GM21381 (cell line): Measurements from ENCODE around the gene PROC.
A peak's percentile ranks its signal among the peaks of the same experiment; 100 is the strongest.

Source experiments
- ATAC-seq: cut with Tn5 transposase; IDR thresholded peaks from one replicate; pipeline ENCODE4 v1.9.1; 2021; ENCODE audit warnings: mild to moderate bottlenecking, moderate library complexity; ENCODE audit not compliant: unreplicated experiment

PROC gene

DNA sequence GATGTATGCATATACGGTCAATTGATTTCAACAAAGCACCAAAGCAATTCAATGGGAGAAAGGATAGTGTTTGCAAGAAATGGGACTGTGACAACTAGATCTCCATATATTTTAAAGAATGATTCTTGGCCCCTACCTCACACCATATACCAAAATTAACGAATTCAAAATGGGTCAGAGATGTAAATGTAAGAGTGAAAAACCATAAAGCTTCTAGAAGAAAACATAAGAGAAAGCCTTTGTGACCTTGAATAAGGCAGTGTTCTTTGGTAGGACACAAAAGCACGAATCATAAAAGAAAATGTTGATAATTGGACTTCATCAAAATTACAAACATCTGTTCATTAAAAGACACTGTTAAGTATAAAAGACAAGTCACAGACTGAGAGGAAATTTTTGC is 5.0 kb upstream of the PROC start:
- no peak for ATAC-seq

GRCh38 chr2:127413782-127414637 is 4.2 kb upstream of the PROC start:
- no peak for ATAC-seq

DNA sequence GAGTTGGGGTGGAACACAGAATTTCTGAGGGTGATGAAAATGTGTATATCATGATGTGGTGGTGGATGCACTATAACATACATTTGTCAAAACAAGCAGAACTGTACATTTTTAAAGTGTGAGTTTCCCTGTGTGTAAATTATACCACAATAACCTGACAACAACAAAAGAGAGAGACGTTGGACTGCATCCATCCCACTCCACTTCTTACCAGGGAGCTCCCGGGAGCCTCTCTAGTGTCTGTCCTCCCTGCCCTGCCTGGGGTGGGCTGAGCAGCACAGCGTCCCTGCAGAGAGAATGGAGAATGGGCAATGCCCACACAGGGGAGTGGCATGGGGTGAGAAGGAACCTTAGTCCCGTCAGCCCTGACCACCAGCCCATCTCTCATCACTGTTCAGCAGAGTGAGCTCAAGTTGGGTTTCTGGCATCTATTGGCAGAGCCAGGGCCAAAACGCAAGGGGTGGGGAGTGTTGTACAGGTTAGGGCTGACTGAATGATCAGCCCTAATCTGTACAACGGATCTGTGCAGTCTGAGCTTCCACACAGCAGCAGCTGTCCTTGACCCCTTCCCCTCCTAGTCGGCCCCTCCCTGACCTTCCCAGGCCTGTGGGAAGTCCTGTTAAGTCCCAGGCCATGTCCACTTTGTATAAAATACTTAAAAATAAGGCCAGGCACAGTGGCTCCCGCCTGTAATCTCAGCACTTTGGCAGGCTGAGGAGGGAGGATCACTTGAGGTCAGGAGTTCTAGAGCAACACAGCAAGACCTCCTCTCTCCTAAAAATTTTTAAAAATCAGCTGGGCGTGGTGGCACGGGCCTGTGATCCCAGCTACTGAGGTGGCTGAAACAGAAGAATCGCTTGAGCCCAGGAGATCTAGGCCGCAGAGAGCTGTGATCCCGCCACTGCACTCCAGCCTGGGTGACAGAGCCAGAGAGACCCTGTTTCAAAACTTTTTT is 3.3 kb upstream of the PROC start:
- no peak for ATAC-seq

GRCh38 chr2:127415593-127416505 is 2.4 kb upstream of the PROC start:
- ATAC-seq, result peak; percentile 79

- ATAC-seq, result no peak
These were observed 1.7 kb upstream of the PROC start for GRCh38 chr2:127416506-127417001.

GRCh38 chr2:127417406-127417805 is 821 bp upstream of the PROC start:
- ATAC-seq, result no peak

- ATAC-seq, result no peak
These were observed 844 bp downstream of the PROC start for GRCh38 chr2:127419112-127419430.

DNA sequence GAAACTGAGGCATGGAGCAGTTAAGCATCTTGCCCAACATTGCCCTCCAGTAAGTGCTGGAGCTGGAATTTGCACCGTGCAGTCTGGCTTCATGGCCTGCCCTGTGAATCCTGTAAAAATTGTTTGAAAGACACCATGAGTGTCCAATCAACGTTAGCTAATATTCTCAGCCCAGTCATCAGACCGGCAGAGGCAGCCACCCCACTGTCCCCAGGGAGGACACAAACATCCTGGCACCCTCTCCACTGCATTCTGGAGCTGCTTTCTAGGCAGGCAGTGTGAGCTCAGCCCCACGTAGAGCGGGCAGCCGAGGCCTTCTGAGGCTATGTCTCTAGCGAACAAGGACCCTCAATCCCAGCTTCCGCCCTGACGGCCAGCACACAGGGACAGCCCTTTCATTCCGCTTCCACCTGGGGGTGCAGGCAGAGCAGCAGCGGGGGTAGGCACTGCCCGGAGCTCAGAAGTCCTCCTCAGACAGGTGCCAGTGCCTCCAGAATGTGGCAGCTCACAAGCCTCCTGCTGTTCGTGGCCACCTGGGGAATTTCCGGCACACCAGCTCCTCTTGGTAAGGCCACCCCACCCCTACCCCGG is 1.3 kb downstream of the PROC start:
- no peak for ATAC-seq

- ATAC-seq, result no peak
These were observed 2.0 kb downstream of the PROC start for GRCh38 chr2:127420039-127420864.

GRCh38 chr2:127421116-127421800 is 3.0 kb downstream of the PROC start:
- no peak for ATAC-seq

DNA sequence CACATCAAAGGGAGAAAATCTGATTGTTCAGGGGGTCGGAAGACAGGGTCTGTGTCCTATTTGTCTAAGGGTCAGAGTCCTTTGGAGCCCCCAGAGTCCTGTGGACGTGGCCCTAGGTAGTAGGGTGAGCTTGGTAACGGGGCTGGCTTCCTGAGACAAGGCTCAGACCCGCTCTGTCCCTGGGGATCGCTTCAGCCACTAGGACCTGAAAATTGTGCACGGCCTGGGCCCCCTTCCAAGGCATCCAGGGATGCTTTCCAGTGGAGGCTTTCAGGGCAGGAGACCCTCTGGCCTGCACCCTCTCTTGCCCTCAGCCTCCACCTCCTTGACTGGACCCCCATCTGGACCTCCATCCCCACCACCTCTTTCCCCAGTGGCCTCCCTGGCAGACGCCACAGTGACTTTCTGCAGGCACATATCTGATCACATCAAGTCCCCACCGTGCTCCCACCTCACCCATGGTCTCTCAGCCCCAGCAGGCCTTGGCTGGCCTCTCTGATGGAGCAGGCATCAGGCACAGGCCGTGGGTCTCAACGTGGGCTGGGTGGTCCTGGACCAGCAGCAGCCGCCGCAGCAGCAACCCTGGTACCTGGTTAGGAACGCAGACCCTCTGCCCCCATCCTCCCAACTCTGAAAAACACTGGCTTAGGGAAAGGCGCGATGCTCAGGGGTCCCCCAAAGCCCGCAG is 3.8 kb downstream of the PROC start:
- ATAC-seq, result no peak

DNA sequence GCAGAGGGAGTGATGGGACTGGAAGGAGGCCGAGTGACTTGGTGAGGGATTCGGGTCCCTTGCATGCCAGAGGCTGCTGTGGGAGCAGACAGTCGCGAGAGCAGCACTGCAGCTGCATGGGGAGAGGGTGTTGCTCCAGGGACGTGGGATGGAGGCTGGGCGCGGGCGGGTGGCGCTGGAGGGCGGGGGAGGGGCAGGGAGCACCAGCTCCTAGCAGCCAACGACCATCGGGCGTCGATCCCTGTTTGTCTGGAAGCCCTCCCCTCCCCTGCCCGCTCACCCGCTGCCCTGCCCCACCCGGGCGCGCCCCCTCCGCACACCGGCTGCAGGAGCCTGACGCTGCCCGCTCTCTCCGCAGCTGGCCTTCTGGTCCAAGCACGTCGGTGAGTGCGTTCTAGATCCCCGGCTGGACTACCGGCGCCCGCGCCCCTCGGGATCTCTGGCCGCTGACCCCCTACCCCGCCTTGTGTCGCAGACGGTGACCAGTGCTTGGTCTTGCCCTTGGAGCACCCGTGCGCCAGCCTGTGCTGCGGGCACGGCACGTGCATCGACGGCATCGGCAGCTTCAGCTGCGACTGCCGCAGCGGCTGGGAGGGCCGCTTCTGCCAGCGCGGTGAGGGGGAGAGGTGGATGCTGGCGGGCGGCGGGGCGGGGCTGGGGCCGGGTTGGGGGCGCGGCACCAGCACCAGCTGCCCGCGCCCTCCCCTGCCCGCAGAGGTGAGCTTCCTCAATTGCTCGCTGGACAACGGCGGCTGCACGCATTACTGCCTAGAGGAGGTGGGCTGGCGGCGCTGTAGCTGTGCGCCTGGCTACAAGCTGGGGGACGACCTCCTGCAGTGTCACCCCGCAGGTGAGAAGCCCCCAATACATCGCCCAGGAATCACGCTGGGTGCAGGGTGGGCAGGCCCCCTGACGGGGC is 4.6 kb downstream of the PROC start:
- ATAC-seq, result peak; percentile 61

DNA sequence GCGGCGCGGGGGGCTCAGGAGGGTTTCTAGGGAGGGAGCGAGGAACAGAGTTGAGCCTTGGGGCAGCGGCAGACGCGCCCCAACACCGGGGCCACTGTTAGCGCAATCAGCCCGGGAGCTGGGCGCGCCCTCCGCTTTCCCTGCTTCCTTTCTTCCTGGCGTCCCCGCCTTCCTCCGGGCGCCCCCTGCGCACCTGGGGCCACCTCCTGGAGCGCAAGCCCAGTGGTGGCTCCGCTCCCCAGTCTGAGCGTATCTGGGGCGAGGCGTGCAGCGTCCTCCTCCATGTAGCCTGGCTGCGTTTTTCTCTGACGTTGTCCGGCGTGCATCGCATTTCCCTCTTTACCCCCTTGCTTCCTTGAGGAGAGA is 5.2 kb downstream of the PROC start:
- peak; percentile 33 for ATAC-seq

- no peak for ATAC-seq
These were observed 5.7 kb downstream of the PROC start for GRCh38 chr2:127423880-127424279.

DNA sequence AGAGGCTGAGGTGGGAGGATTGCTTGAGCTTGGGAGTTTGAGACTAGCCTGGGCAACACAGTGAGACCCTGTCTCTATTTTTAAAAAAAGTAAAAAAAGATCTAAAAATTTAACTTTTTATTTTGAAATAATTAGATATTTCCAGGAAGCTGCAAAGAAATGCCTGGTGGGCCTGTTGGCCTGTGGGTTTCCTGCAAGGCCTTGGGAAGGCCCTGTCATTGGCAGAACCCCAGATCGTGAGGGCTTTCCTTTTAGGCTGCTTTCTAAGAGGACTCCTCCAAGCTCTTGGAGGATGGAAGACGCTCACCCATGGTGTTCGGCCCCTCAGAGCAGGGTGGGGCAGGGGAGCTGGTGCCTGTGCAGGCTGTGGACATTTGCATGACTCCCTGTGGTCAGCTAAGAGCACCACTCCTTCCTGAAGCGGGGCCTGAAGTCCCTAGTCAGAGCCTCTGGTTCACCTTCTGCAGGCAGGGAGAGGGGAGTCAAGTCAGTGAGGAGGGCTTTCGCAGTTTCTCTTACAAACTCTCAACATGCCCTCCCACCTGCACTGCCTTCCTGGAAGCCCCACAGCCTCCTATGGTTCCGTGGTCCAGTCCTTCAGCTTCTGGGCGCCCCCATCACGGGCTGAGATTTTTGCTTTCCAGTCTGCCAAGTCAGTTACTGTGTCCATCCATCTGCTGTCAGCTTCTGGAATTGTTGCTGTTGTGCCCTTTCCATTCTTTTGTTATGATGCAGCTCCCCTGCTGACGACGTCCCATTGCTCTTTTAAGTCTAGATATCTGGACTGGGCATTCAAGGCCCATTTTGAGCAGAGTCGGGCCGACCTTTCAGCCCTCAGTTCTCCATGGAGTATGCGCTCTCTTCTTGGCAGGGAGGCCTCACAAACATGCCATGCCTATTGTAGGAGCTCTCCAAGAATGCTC is 6.6 kb downstream of the PROC start:
- ATAC-seq, result no peak
